Progenitor cell of endocrine pancreas (in vitro differentiated cells): ENCODE results near the gene ZNF438. TPM values are rescaled to one million over a fixed set of nuclear protein-coding genes. Genes with fewer than 3 reads are reported as not detected.
"Not testable (repeated sequence)": the region's sequence is repeated elsewhere in the genome, so short reads cannot be mapped to it uniquely, and the experiment has no call there.

Source experiments
- DNase-seq: peaks from one replicate; pipeline ENCODE4 v3.0.0; 2021; ENCODE audit warnings: low spot score; ENCODE audit not compliant: unreplicated experiment
- H3K27ac Mint-ChIP-seq: 2 replicates; pipeline ENCODE4 v1.8.0; 2021; ENCODE audit warnings: mild to moderate bottlenecking, moderate library complexity, mixed read lengths
- H3K27me3 Mint-ChIP-seq: 2 replicates; pipeline ENCODE4 v1.8.0; 2021; ENCODE audit warnings: mixed read lengths
- H3K36me3 Mint-ChIP-seq: 2 replicates; pipeline ENCODE4 v1.8.0; 2022; ENCODE audit warnings: mixed read lengths; ENCODE audit not compliant: insufficient read depth
- H3K4me1 Mint-ChIP-seq: 2 replicates; pipeline ENCODE4 v1.8.0; 2021; ENCODE audit warnings: low read depth, mixed read lengths
- H3K4me3 Mint-ChIP-seq: 2 replicates; pipeline ENCODE4 v1.8.0; 2021; ENCODE audit warnings: low read depth, mild to moderate bottlenecking, moderate library complexity, mixed read lengths
- H3K9me3 Mint-ChIP-seq: 2 replicates; pipeline ENCODE4 v1.8.0; 2021; ENCODE audit warnings: low read depth, mixed read lengths
- CTCF ChIP-seq: fragments of 200-600 bp; sonication (generic); IDR thresholded peaks from one replicate; pipeline ENCODE4 v1.5.0; 2021; ENCODE audit warnings: antibody characterized with exemption, mild to moderate bottlenecking; ENCODE audit not compliant: unreplicated experiment
- total RNA-seq: library from RNA; stranded (reverse); gene quantifications from 2 replicates; pipeline ENCODE4 v1.2.1, GENCODE V29; 2021

The ZNF438 gene
- total RNA-seq, 1 donor from 2014 or later, result 6.6 TPM

- Mint-ChIP-seq H3K27me3 (no peaks in the 10 kb centered on the region), H3K9me3 (peaks cover 4% of the 10 kb centered on the region), H3K4me1 (no peaks in the 10 kb centered on the region), H3K4me3 (no peak overlapping the region), H3K27ac (no peak overlapping the region), H3K36me3 (no peaks in the 10 kb centered on the region)
- TF ChIP-seq CTCF, result no peak
- no peak for DNase-seq
Measured at GRCh38 chr10:31062856-31063255, 31.2 kb upstream of the ZNF438 start.

- no peak overlapping the region for H3K4me3 Mint-ChIP-seq
- H3K4me1 Mint-ChIP-seq, result no peaks in the 10 kb centered on the region
- no peak for DNase-seq
- H3K9me3 Mint-ChIP-seq, result peaks cover 4% of the 10 kb centered on the region
- TF ChIP-seq CTCF, result no peak
- no peaks in the 10 kb centered on the region for H3K27me3 Mint-ChIP-seq
- H3K36me3 Mint-ChIP-seq, result no peaks in the 10 kb centered on the region
- H3K27ac Mint-ChIP-seq, result no peak overlapping the region
Measured at GRCh38 chr10:31061941-31062340, 30.3 kb upstream of the ZNF438 start.

- H3K27me3 Mint-ChIP-seq, result no peaks in the 10 kb centered on the region
- no peak overlapping the region for H3K4me3 Mint-ChIP-seq
- no peak for DNase-seq
- no peaks in the 10 kb centered on the region for H3K4me1 Mint-ChIP-seq
- no peak for TF ChIP-seq CTCF
- no peaks in the 10 kb centered on the region for H3K36me3 Mint-ChIP-seq
- peaks cover 7% of the 10 kb centered on the region for H3K9me3 Mint-ChIP-seq
- H3K27ac Mint-ChIP-seq, result no peak overlapping the region
Measured at GRCh38 chr10:31058795-31059703, 27.4 kb upstream of the ZNF438 start.

GRCh38 chr10:31056678-31057077 is 25.0 kb upstream of the ZNF438 start:
- H3K4me3 Mint-ChIP-seq, H3K27ac Mint-ChIP-seq, H3K36me3 Mint-ChIP-seq, H3K27me3 Mint-ChIP-seq, DNase-seq, H3K4me1 Mint-ChIP-seq: not testable (repeated sequence)
- H3K9me3 Mint-ChIP-seq, result peaks cover 10% of the 10 kb centered on the region

- H3K36me3 Mint-ChIP-seq, result no peaks in the 10 kb centered on the region
- H3K4me3 Mint-ChIP-seq, result no peak overlapping the region
- no peak overlapping the region for H3K27ac Mint-ChIP-seq
- TF ChIP-seq CTCF, result no peak
- H3K4me1 Mint-ChIP-seq, result no peaks in the 10 kb centered on the region
- no peaks in the 10 kb centered on the region for H3K27me3 Mint-ChIP-seq
- no peak for DNase-seq
- H3K9me3 Mint-ChIP-seq, result peaks cover 10% of the 10 kb centered on the region
Measured at GRCh38 chr10:31055573-31056251, 24.0 kb upstream of the ZNF438 start.
